Retina (tissue), 1 donor: ENCODE results near the gene TRMT5.

ENCODE experiments used
- DNase-seq: peaks from one replicate; pipeline ENCODE4 v3.0.0-alpha.2; 2016

Gene TRMT5

DNA sequence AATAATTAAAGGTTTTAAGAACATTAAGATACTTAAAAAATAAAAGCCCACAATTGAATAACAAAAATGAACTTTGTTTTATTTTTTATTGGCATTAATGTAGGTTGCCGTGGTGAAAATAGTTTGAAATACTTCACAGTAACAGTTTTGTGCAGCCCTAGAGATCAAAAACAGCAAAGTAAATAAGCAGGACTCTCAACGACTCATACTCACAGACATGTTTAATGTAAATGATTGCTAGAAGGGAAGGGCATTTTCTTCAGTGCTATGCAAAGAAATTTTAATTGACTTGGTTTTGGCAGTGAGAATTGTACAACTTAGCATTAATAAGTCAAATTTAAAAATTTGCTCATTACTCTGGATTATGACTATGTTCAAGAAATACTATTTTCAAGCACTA lies 16.0 kb downstream of the TRMT5 start:
- DNase-seq = no peak

DNA sequence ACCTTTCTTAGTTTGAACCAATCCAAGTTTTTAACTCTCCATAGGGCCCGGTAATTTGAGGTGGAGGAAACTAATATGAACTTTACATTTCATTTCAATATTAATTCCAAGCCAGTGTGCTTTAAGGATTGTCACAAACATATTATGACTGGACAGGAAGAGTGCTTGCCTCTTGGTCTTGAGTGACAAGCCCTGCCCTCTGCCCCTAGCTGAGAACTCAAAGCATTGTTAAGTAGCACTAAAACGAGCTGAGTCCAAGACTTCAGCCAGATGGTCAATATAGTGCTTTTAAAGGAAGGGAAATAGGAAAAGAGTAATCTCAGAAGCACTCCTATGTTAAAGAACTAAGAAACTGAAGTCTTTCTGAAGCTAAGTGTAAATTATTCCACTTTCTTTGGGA lies 17.1 kb downstream of the TRMT5 start:
- no peak for DNase-seq

DNA sequence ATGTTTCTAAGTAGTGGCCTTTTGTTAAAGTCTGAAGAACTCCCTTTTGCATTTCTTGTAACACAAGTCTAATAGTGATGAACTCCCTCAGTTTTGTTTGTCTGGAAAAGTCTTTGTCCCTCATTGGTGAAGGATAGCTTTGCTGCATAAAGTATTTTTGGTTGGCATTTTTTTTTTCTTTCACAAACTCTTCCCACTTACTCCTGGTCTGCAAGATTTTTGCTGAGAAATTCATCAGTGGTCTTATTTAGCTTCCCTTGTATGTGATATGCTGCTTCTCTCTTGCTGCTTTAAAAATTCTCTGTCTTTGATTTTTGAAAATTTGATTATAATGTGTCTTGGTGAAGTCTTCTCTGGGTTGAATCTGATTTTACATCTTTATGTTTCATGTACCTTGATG lies 22.7 kb downstream of the TRMT5 start:
- no peak for DNase-seq

DNA sequence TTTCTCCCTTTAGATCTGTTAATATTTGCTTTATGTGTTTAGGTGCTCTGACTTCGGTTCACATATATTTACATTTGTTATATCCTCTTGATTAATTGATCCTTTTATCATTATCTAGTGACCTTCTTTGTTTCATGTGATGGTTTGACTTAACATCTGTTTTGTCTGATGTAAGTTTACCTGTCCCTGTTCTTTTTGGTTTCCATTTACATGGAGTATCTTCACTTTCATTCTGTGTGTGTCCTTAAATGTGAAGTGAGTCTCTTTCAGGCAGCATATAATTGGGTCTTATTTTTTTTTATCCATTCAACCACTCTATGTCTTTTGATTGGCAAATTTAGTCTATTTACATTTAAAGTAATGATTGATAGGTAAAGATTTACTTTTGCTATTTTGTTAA lies 24.2 kb downstream of the TRMT5 start:
- no peak for DNase-seq

GRCh38 chr14:60956202-60956601 lies 24.7 kb downstream of the TRMT5 start:
- DNase-seq = no peak

DNA sequence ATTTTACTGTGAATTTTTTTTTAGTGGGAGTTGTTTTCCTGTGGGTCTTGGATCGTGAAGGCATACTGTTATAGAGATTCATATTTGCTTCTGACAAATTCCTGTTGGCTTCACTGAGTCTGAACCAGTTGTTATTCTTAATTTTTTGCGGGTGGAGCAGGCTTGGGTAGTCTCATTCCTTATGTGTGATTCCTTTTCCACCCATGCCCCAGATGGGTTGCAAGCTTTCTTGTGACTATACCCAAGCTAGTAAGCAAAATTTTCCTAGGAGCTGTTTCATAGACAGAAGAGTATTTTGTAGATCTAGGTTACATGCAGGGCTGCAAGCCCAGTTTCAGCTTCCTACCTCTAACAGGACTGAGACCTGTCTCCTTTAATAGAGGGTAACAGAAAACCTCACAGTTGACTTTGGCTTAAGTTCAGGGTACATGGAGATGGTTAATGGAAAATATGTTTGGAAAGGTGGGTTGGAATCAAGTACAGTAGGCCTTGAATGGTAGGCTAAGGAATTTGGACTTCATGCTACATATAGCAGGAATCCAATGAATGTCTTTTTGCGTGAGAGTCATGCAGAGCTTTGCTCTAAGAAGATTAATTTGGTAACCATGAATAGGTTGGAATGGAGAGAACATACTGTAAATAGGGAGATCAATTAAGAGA lies 29.0 kb downstream of the TRMT5 start:
- no peak for DNase-seq

DNA sequence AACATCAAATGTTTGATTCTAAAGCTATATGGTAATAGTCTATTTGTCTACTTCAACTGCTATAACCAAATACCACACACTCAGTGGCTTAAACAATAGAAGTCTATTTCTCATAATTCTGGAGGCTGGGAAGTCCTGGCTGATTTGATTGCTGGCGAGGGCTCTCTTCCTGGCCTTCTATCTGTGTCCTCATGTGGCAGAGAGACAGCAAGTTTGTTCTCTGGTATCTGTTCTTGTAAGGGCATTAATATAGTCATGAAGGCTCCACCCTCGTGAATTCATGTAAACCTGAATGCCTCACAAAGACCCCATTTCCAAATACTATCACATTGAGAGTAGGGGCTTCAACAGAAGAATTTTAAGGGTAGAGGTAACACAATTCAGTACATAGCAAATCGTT lies 34.1 kb downstream of the TRMT5 start:
- no peak for DNase-seq

- DNase-seq = no peak
Measured at GRCh38 chr14:60945984-60946383, 34.9 kb downstream of the TRMT5 start.

DNA sequence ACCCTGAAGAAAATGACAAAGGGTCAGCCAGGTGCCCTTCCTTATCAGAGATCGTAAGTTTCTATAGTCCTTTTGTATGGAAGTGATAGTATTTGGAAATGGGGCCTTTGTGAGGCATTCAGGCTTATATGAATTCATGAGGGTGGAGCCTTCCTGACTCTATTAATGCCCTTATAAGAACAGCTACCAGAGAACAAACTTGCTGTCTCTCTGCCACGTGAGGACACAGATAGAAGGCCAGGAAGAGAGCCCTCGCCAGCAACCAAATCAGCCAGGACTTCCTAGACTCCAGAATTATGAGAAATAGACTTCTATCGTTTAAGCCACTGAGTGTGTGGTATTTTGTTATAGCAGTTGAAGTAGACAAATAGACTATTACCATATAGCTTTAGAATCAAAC lies 36.7 kb downstream of the TRMT5 start:
- DNase-seq = no peak

- DNase-seq = no peak
Measured at GRCh38 chr14:60943637-60944032, 37.2 kb downstream of the TRMT5 start.

GRCh38 chr14:60935319-60935718 lies 45.6 kb downstream of the TRMT5 start:
- no peak for DNase-seq

DNA sequence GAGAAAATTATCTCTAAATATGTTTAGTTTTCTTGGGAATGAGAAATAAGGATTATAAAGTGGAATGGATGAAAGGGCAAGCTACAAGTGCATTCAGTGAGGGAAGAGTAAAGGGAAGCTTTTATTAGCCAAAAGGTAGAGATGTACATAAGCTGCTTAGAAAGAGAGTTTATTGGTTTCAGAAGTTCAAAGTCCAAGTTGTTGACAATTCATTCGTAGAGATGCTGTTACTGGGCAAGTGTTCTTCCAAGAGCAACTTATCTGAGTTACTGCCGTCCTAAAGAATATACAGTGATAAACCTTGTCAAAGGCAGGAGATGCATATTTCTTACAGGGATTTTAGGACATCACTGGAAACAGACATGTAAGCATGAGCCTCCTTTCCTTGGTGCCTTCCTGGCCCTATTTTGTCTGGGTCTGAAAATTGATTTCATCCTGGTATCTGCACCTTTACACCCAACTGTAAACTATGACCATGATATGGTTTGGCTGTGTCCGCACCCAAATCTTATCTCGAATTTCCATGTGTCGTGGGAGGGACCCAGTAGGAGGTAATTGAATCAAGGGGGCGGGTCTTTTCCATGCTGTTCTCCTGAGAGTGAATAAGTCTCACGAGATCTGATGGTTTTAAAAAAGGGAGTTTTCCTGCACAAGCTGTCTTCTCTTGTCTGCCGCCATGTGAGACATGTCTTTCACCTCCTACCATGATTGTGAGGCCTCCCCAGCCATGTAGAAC lies 46.8 kb downstream of the TRMT5 start:
- no peak for DNase-seq

DNA sequence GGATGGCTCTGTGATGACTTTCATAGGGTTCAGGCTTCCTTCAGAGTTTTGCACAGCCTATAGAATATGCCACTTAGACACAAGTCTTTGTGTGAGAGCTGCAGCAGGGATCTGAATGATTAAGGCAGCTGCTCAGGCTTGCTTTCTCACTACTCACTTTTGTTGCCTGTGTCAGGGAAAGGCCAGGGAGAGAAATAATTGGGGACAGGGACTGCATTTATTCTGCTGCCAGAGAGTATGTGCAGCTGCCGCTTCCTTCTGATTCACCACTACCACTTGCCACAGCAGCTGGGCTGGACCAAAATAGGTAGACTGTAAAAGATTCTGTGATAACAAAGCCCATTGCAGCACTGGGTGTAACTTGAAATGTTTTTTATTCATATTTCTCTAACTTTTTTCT lies 49.7 kb downstream of the TRMT5 start:
- peak; percentile 48 for DNase-seq

- no peak for DNase-seq
Measured at GRCh38 chr14:60926002-60926401, 54.9 kb downstream of the TRMT5 start.

DNA sequence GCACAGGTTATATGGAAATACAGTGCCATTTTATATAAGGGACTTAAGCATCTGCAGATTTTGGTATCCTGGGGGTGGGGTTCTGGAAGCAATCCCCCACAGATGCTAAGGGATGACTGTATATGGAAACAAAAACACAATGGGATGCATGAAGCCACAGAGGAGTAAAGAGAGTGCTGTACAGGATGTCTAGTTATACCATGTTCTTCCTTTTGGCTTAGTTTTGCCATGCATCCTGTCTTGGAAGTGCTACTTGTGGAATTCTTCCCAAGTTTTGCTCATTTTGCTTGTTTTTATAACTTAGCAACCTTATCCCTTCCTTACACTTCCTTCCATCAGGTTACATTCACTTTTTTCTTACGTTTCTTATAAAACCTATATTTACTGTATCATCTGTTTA lies 55.6 kb downstream of the TRMT5 start:
- DNase-seq = no peak

DNA sequence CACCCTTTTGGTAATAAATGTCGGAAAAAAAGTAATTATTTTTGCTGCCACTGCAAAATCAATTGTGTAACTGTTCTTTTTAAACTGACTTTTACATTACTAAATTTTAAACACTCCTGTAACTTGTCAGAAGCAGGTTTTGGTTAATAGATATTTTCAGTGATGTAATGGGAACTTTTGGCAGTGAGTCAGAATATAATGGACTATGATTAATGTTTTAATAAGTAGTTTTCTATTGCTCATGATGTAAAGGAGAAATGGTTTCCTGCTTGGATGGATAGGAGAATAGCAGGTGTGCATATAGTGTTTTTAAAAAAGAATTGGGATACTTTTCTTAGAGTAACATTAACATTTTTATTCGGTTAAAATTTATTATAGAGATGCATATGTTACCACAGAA lies 58.8 kb downstream of the TRMT5 start:
- DNase-seq = no peak
